ENCODE data around the gene PDP2.
"Not testable (repeated sequence)": the region's sequence is repeated elsewhere in the genome, so short reads cannot be mapped to it uniquely, and the experiment has no call there.

Gene PDP2

GRCh38 chr16:66926961-66927436 lies 46.7 kb downstream of the PDP2 start:
- Histone ChIP-seq H3K4me1 (ENCODE audit: insufficient read depth, low read length) (no peaks in the 10 kb centered on the region), H3K36me3 (ENCODE audit: insufficient read depth, low read depth, low read length) (no peaks in the 10 kb centered on the region), H3K27ac (ENCODE audit: low read length) (no peak overlapping the region), H3K27me3 (ENCODE audit: insufficient read depth, low read length) (peaks cover 51% of the 10 kb centered on the region), H3K9me3 (ENCODE audit: insufficient read depth, low read depth, low read length) (no peaks in the 10 kb centered on the region), H3K9ac (ENCODE audit: low read depth, low read length) (no peak overlapping the region), H3K4me3 (ENCODE audit: low read length) (no peak overlapping the region)

- Histone ChIP-seq H3K36me3 (ENCODE audit: insufficient read depth, low read depth, low read length) (no peaks in the 10 kb centered on the region), H3K9ac (ENCODE audit: low read depth, low read length) (no peak overlapping the region), H3K27me3 (ENCODE audit: insufficient read depth, low read length) (peaks cover 49% of the 10 kb centered on the region), H3K4me3 (ENCODE audit: low read length) (no peak overlapping the region), H3K4me1 (ENCODE audit: insufficient read depth, low read length) (no peaks in the 10 kb centered on the region), H3K27ac (ENCODE audit: low read length) (no peak overlapping the region), H3K9me3 (ENCODE audit: insufficient read depth, low read depth, low read length) (no peaks in the 10 kb centered on the region)
Observed at GRCh38 chr16:66927918-66928649, 47.8 kb downstream of the PDP2 start.

GRCh38 chr16:66928702-66929388 lies 48.5 kb downstream of the PDP2 start:
- H3K9ac ChIP-seq (ENCODE audit: low read depth, low read length) = no peak overlapping the region
- H3K36me3 ChIP-seq (ENCODE audit: insufficient read depth, low read depth, low read length) = no peaks in the 10 kb centered on the region
- no peak overlapping the region for H3K4me3 ChIP-seq (ENCODE audit: low read length)
- H3K27ac ChIP-seq (ENCODE audit: low read length) = no peak overlapping the region
- H3K9me3 ChIP-seq (ENCODE audit: insufficient read depth, low read depth, low read length) = no peaks in the 10 kb centered on the region
- H3K4me1 ChIP-seq (ENCODE audit: insufficient read depth, low read length) = peaks cover 4% of the 10 kb centered on the region; the same call in 1 of the 2 replicates
- peaks cover 46% of the 10 kb centered on the region for H3K27me3 ChIP-seq (ENCODE audit: insufficient read depth, low read length)

- Histone ChIP-seq H3K27me3 (ENCODE audit: insufficient read depth, low read length) (peaks cover 37% of the 10 kb centered on the region), H3K4me1 (ENCODE audit: insufficient read depth, low read length) (peaks cover 4% of the 10 kb centered on the region; the same call in 1 of the 2 replicates), H3K9ac (ENCODE audit: low read depth, low read length) (no peak overlapping the region), H3K9me3 (ENCODE audit: insufficient read depth, low read depth, low read length) (no peaks in the 10 kb centered on the region), H3K36me3 (ENCODE audit: insufficient read depth, low read depth, low read length) (no peaks in the 10 kb centered on the region), H3K4me3 (ENCODE audit: low read length) (no peak overlapping the region), H3K27ac (ENCODE audit: low read length) (no peak overlapping the region)
Observed at GRCh38 chr16:66930189-66930588, 49.9 kb downstream of the PDP2 start.

GRCh38 chr16:66931665-66932064 lies 51.4 kb downstream of the PDP2 start:
- Histone ChIP-seq H3K4me3 (ENCODE audit: low read length) (no peak overlapping the region), H3K4me1 (ENCODE audit: insufficient read depth, low read length) (peaks cover 4% of the 10 kb centered on the region; the same call in 1 of the 2 replicates), H3K27me3 (ENCODE audit: insufficient read depth, low read length) (peaks cover 30% of the 10 kb centered on the region), H3K36me3 (ENCODE audit: insufficient read depth, low read depth, low read length) (no peaks in the 10 kb centered on the region), H3K9me3 (ENCODE audit: insufficient read depth, low read depth, low read length) (no peaks in the 10 kb centered on the region), H3K9ac (ENCODE audit: low read depth, low read length) (no peak overlapping the region), H3K27ac (ENCODE audit: low read length) (no peak overlapping the region)

- Histone ChIP-seq H3K27me3 (ENCODE audit: insufficient read depth, low read length) (peaks cover 26% of the 10 kb centered on the region), H3K4me3 (ENCODE audit: low read length) (no peak overlapping the region), H3K27ac (ENCODE audit: low read length) (no peak overlapping the region), H3K36me3 (ENCODE audit: insufficient read depth, low read depth, low read length) (no peaks in the 10 kb centered on the region), H3K9ac (ENCODE audit: low read depth, low read length) (no peak overlapping the region), H3K4me1 (ENCODE audit: insufficient read depth, low read length) (peaks cover 4% of the 10 kb centered on the region; the same call in 1 of the 2 replicates), H3K9me3 (ENCODE audit: insufficient read depth, low read depth, low read length) (no peaks in the 10 kb centered on the region)
Observed at GRCh38 chr16:66932076-66932475, 51.8 kb downstream of the PDP2 start.

- peaks cover 4% of the 10 kb centered on the region; the same call in 1 of the 2 replicates for H3K4me1 ChIP-seq (ENCODE audit: insufficient read depth, low read length)
- H3K4me3 ChIP-seq (ENCODE audit: low read length) = peak overlapping the region; percentile 93
- H3K9me3 ChIP-seq (ENCODE audit: insufficient read depth, low read depth, low read length) = no peaks in the 10 kb centered on the region
- H3K27ac ChIP-seq (ENCODE audit: low read length) = no peak overlapping the region
- peaks cover 17% of the 10 kb centered on the region for H3K27me3 ChIP-seq (ENCODE audit: insufficient read depth, low read length)
- peak overlapping the region; percentile 84; the same call in 1 of the 2 replicates for H3K9ac ChIP-seq (ENCODE audit: low read depth, low read length)
- H3K36me3 ChIP-seq (ENCODE audit: insufficient read depth, low read depth, low read length) = no peaks in the 10 kb centered on the region
Observed at GRCh38 chr16:66933776-66934137, 53.4 kb downstream of the PDP2 start.

GRCh38 chr16:66934138-66934838 lies 54.0 kb downstream of the PDP2 start, which contains the start of gene CIAO2B:
CIAO2B (minus strand) TSS chr16:66934402; CDS start chr16:66934364, 38 bp downstream.
- Histone ChIP-seq H3K27ac (ENCODE audit: low read length) (no peak within 1 kb of the TSS), H3K36me3 (ENCODE audit: insufficient read depth, low read depth, low read length) (no peaks in the 10 kb centered on the region), H3K27me3 (ENCODE audit: insufficient read depth, low read length) (peaks cover 17% of the 10 kb centered on the region), H3K4me1 (ENCODE audit: insufficient read depth, low read length) (peaks cover 4% of the 10 kb centered on the region; the same call in 1 of the 2 replicates), H3K9ac (ENCODE audit: low read depth, low read length) (peak within 1 kb of the TSS; percentile 84; the same call in 1 of the 2 replicates), H3K9me3 (ENCODE audit: insufficient read depth, low read depth, low read length) (no peaks in the 10 kb centered on the region), H3K4me3 (ENCODE audit: low read length) (peak within 1 kb of the TSS; percentile 93)

GRCh38 chr16:66934839-66935313 lies 54.6 kb downstream of the PDP2 start:
- H3K36me3 ChIP-seq (ENCODE audit: insufficient read depth, low read depth, low read length); H3K9me3 ChIP-seq (ENCODE audit: insufficient read depth, low read depth, low read length); H3K27ac ChIP-seq (ENCODE audit: low read length); H3K4me1 ChIP-seq (ENCODE audit: insufficient read depth, low read length): not testable (repeated sequence)
- Histone ChIP-seq H3K27me3 (ENCODE audit: insufficient read depth, low read length) (peaks cover 17% of the 10 kb centered on the region), H3K9ac (ENCODE audit: low read depth, low read length) (peak overlapping the region; percentile 84; the same call in 1 of the 2 replicates), H3K4me3 (ENCODE audit: low read length) (peak overlapping the region; percentile 93)

GRCh38 chr16:66935314-66936011 lies 55.1 kb downstream of the PDP2 start, which contains the start of gene CES2:
CES2 (plus strand) TSS chr16:66935516; CDS start chr16:66935636, 120 bp downstream.
- Histone ChIP-seq H3K4me3 (ENCODE audit: low read length) (peak within 1 kb of the TSS; percentile 93), H3K4me1 (ENCODE audit: insufficient read depth, low read length) (peaks cover 4% of the 10 kb centered on the region; the same call in 1 of the 2 replicates), H3K27me3 (ENCODE audit: insufficient read depth, low read length) (peaks cover 17% of the 10 kb centered on the region), H3K27ac (ENCODE audit: low read length) (no peak within 1 kb of the TSS), H3K9ac (ENCODE audit: low read depth, low read length) (peak within 1 kb of the TSS; percentile 84; the same call in 1 of the 2 replicates), H3K36me3 (ENCODE audit: insufficient read depth, low read depth, low read length) (0 out of 2 replicates have a peak, but pooled peaks cover 4% of the 10 kb centered on the region), H3K9me3 (ENCODE audit: insufficient read depth, low read depth, low read length) (no peaks in the 10 kb centered on the region)

GRCh38 chr16:66936462-66936861 lies 56.1 kb downstream of the PDP2 start:
- peaks cover 12% of the 10 kb centered on the region; the same call in 1 of the 2 replicates for H3K36me3 ChIP-seq (ENCODE audit: insufficient read depth, low read depth, low read length)
- no peak overlapping the region for H3K4me3 ChIP-seq (ENCODE audit: low read length)
- H3K9ac ChIP-seq (ENCODE audit: low read depth, low read length) = no peak overlapping the region
- no peak overlapping the region for H3K27ac ChIP-seq (ENCODE audit: low read length)
- H3K9me3 ChIP-seq (ENCODE audit: insufficient read depth, low read depth, low read length) = no peaks in the 10 kb centered on the region
- H3K4me1 ChIP-seq (ENCODE audit: insufficient read depth, low read length) = peaks cover 4% of the 10 kb centered on the region; the same call in 1 of the 2 replicates
- peaks cover 17% of the 10 kb centered on the region for H3K27me3 ChIP-seq (ENCODE audit: insufficient read depth, low read length)
